HepG2 (cell line): Measurements from ENCODE around the gene RPL37. TPM values are rescaled to one million over a fixed set of nuclear protein-coding genes. Genes with fewer than 3 reads are reported as not detected.
"Not testable (repeated sequence)": the region's sequence is repeated elsewhere in the genome, so short reads cannot be mapped to it uniquely, and the experiment has no call there.

Experiments
- ATAC-seq: fragments of 200-7000 bp; cut with Tn5 transposase; 3 replicates; pipeline ENCODE4 v1.9.1; 2020; ENCODE audit warnings: mild to moderate bottlenecking, moderate library complexity
- BruUV-seq: library from RNA; stranded (reverse); fragments of 400-500 nt; replicated peaks from 2 replicates; lab custom pipeline; 2021; lab: Mats Ljungman, UMichigan
- CTCF ChIA-PET: fragments of 300-600 bp; formaldehyde crosslinking; extraction: SDS; loops from one replicate; lab custom pipeline; 2021; ENCODE audit warnings: low total read pairs, inconsistent platforms, low intra/inter-chr PET ratio; lab: Yijun Ruan, JAX
- POLR2A ChIA-PET: fragments of 350-600 bp; sonication (Branson Sonifier 250); formaldehyde crosslinking; loops from one replicate; lab custom pipeline; 2020; ENCODE audit warnings: antibody characterized with exemption, inconsistent platforms; lab: Yijun Ruan, JAX
- DNase-seq: peaks from one replicate; pipeline ENCODE4 v3.0.0-alpha.2; 2015; ENCODE audit warnings: low spot score
- FAIRE-seq: peaks from 3 replicates; lab custom pipeline; 2011; peaks lifted over from hg19 to GRCh38; lab: Jason Lieb, UNC
- H2AFZ ChIP-seq: one replicate; pipeline ENCODE4 v1.6.1; 2011; ENCODE audit warnings: low read length, inconsistent platforms
- H3K27ac ChIP-seq: fragments of 300-600 bp; 3 replicates; pipeline ENCODE4 v1.8.0; 2011; ENCODE audit warnings: mixed run types, mild to moderate bottlenecking, mixed read lengths, low read length, inconsistent platforms; ENCODE audit not compliant: insufficient read depth; ENCODE audit errors: extremely low read length
- H3K27me3 ChIP-seq, 2 experiments: fragments of 200-600 bp in 1 of 2; 2 replicates in 1 of 2; 3 replicates in 1 of 2; pipeline versions ENCODE4 v1.6.0 to v1.8.0; 2011; ENCODE audit warnings: low read length in 2 of 2, mild to moderate bottlenecking in 2 of 2, moderate library complexity in 2 of 2, inconsistent platforms in 1 of 2; ENCODE audit not compliant: insufficient read depth in 2 of 2, control insufficient read depth in 1 of 2
- H3K36me3 ChIP-seq, 2 experiments: fragments of 200-600 bp in 1 of 2; replicated peaks in 1 of 2; 2 replicates in 1 of 2; 3 replicates in 1 of 2; pipeline versions ENCODE4 v1.5.1 to v1.8.0; 2011; ENCODE audit warnings: low read length in 2 of 2, inconsistent platforms in 1 of 2; ENCODE audit not compliant: insufficient read depth in 2 of 2, control insufficient read depth in 1 of 2
- H3K4me1 ChIP-seq: 2 replicates; pipeline ENCODE4 v1.5.1; 2012; ENCODE audit warnings: low read length, inconsistent platforms; ENCODE audit not compliant: insufficient read depth
- H3K4me2 ChIP-seq: 2 replicates; pipeline ENCODE4 v1.6.0; 2011; ENCODE audit warnings: low read depth, low read length, inconsistent platforms
- H3K4me3 ChIP-seq, 3 experiments: fragments of 200-600 bp in 1 of 3; sonication (generic), shearing (Covaris generic) in 1 of 3; replicated peaks in 1 of 3; 2 replicates each; pipeline ENCODE4 v1.5.1; 2011 to 2016; ENCODE audit warnings: low read length in 3 of 3, inconsistent platforms in 2 of 3, low read depth in 2 of 3, mild to moderate bottlenecking in 2 of 3, control low read depth in 1 of 3, mixed read lengths in 1 of 3; ENCODE audit not compliant: insufficient read depth in 1 of 3
- H3K79me2 ChIP-seq: one replicate; pipeline ENCODE4 v1.6.1; 2011; ENCODE audit warnings: low read length, inconsistent platforms; ENCODE audit not compliant: insufficient read depth
- H3K9ac ChIP-seq: 2 replicates; pipeline ENCODE4 v1.6.0; 2011; ENCODE audit warnings: mild to moderate bottlenecking, low read depth, low read length, inconsistent platforms; ENCODE audit not compliant: insufficient read depth
- H3K9me3 ChIP-seq: 2 replicates; pipeline ENCODE4 v1.5.1; 2012; ENCODE audit warnings: mild to moderate bottlenecking, low read length
- H4K20me1 ChIP-seq: 2 replicates; pipeline ENCODE4 v1.6.0; 2011; ENCODE audit warnings: inconsistent platforms, mild to moderate bottlenecking, low read length, moderate library complexity; ENCODE audit not compliant: insufficient read depth
- WGBS: methylation state at CpG from one replicate; pipeline ENCODE4 v1.1.6; 2017; ENCODE audit warnings: low lambda C conversion rate; 5-methylcytosine and 5-hydroxymethylcytosine counted together
- in situ Hi-C: cut with HindIII; loops from 2 replicates; pipeline ENCODE4 v1.10.0; 2017; ENCODE audit warnings: low pct_unique_long_range_greater_than_20kb; ENCODE audit not compliant: extremely low pct_ligation_motif_present
- intact Hi-C: fragments of 100-400 bp; cut with micrococcal nuclease; formaldehyde crosslinking; loops from one replicate; pipeline ENCODE4 v1.10.0; 2022; ENCODE audit not compliant: unreplicated experiment
- polyA plus RNA-seq, 8 experiments: library from polyadenylated mRNA; depleted of rRNA in 3 of 8; stranded (reverse) in 7 of 8; unstranded in 1 of 8; fragments of >200 nt; fragmentation: Illumina TruSeq in 4 of 8; extraction: Trizol in 4 of 8; gene quantifications; 2 replicates each; pipeline versions ENCODE4 v1.2.1 to v1.2.3, GENCODE V29; 2011 to 2016; ENCODE audit warnings: low read depth in 4 of 8, missing spikeins in 1 of 8, mixed read lengths in 1 of 8; ENCODE audit not compliant: insufficient read depth in 1 of 8
- total RNA-seq, 5 experiments: library from RNA; depleted of rRNA; stranded (reverse); fragments of >200 nt; fragmentation: Illumina TruSeq; extraction: Trizol; gene quantifications; 2 replicates each; pipeline ENCODE4 v1.2.3, GENCODE V29; 2016; ENCODE audit warnings: low read depth in 1 of 5

RPL37 gene
- total and polyA plus RNA-seq, 2 of the 13 experiments (the other 11 are each of a cell fraction or from before 2014, with no cell fraction given) = 1,981 to 3,367 TPM

DNA sequence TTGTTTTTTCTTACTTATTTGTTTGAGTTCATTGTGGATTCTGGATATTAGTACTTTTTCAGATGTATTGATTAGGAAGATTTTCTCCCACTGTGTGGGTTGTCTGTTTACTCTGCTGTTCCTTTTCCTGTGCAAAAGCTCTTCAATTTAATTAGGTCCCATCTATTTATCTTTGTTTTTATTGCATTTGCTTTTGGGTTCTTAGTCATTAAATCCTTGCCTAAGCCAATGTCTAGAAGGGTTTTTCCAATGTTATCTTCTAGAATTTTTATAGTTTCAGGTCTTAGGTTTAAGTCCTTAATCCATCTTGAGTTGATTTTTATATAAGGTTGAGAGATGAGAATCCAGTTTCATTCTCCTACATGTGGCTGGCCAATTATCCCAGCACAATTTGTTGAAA is 40.7 kb downstream of the RPL37 start:
- H3K27me3 ChIP-seq, ATAC-seq, BruUV-seq, FAIRE-seq, in situ Hi-C loops, H3K9me3 ChIP-seq, H3K27ac ChIP-seq, CTCF ChIA-PET, POLR2A ChIA-PET, H3K9ac ChIP-seq, H3K36me3 ChIP-seq, H3K4me3 ChIP-seq, H3K4me2 ChIP-seq, intact Hi-C loops, DNase-seq, H2AFZ ChIP-seq: not testable (repeated sequence)
- peaks cover 81% of the 10 kb centered on the region for H3K79me2 ChIP-seq
- peaks cover 12% of the 10 kb centered on the region for H4K20me1 ChIP-seq
- H3K4me1 ChIP-seq = peaks cover 78% of the 10 kb centered on the region

DNA sequence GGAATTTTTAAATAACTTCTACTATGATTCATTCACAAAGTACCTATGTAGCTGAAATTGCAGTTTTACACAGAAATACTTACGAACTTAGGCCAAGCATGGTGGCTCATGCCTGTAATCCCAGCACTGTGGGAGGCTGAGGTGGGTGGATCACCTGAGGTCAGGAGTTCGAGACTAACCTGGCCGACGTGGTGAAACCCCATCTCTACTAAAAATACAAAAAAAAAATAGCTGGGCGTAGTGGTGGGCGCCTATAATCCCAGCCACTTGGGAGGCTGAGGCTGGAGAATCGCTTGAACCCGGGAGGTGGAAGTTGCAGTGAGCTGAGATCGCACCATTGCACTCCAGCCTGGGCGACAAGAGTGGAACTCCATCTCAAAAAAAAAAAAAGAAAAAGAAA is 42.3 kb downstream of the RPL37 start:
- CTCF ChIA-PET, BruUV-seq, H3K9me3 ChIP-seq, H3K9ac ChIP-seq, DNase-seq, H2AFZ ChIP-seq, POLR2A ChIA-PET, in situ Hi-C loops, H3K27me3 ChIP-seq, H3K36me3 ChIP-seq, ATAC-seq, FAIRE-seq: not testable (repeated sequence)
- intact Hi-C loops = loop anchor here (1.0 kb wide), 1 partner anchor 8 kb away; no protein-coding TSS in a partner anchor
- WGBS = 90% methylated on average over 10 of the region's 10 CpGs
- 0 out of 6 replicates have a peak overlapping the region, but pooled peaks of 1 of the 3 experiments have one; percentile 41 for H3K4me3 ChIP-seq
- peaks cover 12% of the 10 kb centered on the region for H4K20me1 ChIP-seq
- peaks cover 97% of the 10 kb centered on the region for H3K79me2 ChIP-seq
- H3K4me2 ChIP-seq = peak overlapping the region; percentile 65; the same call in 1 of the 2 replicates
- H3K27ac ChIP-seq = peak overlapping the region; percentile 75
- peaks cover 89% of the 10 kb centered on the region for H3K4me1 ChIP-seq
